Brain microvascular endothelial cell (primary cell): ENCODE measurements around the gene TNRC6C.

Experiments
- DNase-seq: peaks from one replicate; pipeline ENCODE4 v3.0.0-alpha.2; 2020
- H3K27ac ChIP-seq: fragments of 250-450 bp; sonication (Bioruptor Pico); 2 replicates; pipeline ENCODE4 v1.5.1; 2020; ENCODE audit warnings: mild to moderate bottlenecking, moderate library complexity
- H3K27me3 ChIP-seq: fragments of 250-450 bp; sonication (Bioruptor Pico); replicated peaks from 2 replicates; pipeline ENCODE4 v1.5.1; 2020; ENCODE audit warnings: mild to moderate bottlenecking
- H3K36me3 ChIP-seq: fragments of 250-450 bp; sonication (Bioruptor Pico); replicated peaks from 2 replicates; pipeline ENCODE4 v1.5.1; 2020; ENCODE audit warnings: mild to moderate bottlenecking
- H3K4me3 ChIP-seq: 2 replicates; pipeline ENCODE4 v1.5.1; 2011; ENCODE audit warnings: low read depth, mild to moderate bottlenecking, control low read depth, low read length, moderate library complexity
- in situ Hi-C: cut with HindIII; loops from 2 replicates; pipeline ENCODE4 v1.10.0; 2017; ENCODE audit warnings: low sequenced_read_pairs, low pct_ligation_motif_present
- TF ChIP-seq, protein P1 (sequence below): IDR thresholded peaks from 2 replicates; pipeline ENCODE4 v1.5.1; 2011; ENCODE audit warnings: low read depth, mild to moderate bottlenecking, moderate library complexity, low read length, control low read depth, inconsistent platforms; ENCODE audit errors: missing control alignments

TNRC6C gene

DNA sequence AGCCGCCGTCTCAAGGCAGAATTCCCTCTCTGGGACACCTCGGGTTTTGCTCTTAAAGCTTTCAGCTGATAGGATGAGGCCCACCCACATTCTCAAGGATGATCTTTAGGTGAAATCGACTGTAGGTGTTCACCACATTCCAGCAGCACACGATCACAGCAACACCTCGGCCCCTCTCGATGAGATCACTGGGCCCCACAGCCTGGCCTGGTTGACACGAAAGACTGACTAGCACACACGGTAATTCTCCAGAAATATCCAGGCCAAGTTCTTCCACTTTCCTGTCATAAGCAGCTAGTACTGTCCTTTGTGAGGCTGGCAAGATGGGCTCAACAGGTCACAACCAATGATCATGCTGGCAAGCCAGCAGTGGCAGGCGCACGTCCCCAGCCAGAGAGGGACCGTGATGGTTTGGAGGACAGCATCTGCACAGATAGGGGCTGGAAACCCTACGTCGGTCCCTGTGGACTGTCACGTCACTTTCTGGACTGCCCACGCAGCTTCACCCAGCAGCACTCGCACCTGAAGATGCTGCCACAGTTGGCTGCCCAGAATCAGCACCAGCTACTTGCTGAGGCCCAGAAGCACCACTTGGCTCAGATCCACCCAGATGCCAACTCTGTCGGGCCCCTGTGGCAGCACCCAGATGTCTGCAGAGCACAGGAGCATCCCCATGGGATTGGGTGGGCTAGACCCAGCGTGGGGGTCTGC is 152.7 kb downstream of the TNRC6C start:
- TF ChIP-seq, protein P1, sequence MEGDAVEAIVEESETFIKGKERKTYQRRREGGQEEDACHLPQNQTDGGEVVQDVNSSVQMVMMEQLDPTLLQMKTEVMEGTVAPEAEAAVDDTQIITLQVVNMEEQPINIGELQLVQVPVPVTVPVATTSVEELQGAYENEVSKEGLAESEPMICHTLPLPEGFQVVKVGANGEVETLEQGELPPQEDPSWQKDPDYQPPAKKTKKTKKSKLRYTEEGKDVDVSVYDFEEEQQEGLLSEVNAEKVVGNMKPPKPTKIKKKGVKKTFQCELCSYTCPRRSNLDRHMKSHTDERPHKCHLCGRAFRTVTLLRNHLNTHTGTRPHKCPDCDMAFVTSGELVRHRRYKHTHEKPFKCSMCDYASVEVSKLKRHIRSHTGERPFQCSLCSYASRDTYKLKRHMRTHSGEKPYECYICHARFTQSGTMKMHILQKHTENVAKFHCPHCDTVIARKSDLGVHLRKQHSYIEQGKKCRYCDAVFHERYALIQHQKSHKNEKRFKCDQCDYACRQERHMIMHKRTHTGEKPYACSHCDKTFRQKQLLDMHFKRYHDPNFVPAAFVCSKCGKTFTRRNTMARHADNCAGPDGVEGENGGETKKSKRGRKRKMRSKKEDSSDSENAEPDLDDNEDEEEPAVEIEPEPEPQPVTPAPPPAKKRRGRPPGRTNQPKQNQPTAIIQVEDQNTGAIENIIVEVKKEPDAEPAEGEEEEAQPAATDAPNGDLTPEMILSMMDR, result no peak
- no peak overlapping the region for H3K27ac ChIP-seq
- H3K4me3 ChIP-seq, result no peak overlapping the region
- no peaks in the 10 kb centered on the region for H3K27me3 ChIP-seq
- H3K36me3 ChIP-seq, result no peaks in the 10 kb centered on the region
- in situ Hi-C loops, result no loop called here
- no peak for DNase-seq

DNA sequence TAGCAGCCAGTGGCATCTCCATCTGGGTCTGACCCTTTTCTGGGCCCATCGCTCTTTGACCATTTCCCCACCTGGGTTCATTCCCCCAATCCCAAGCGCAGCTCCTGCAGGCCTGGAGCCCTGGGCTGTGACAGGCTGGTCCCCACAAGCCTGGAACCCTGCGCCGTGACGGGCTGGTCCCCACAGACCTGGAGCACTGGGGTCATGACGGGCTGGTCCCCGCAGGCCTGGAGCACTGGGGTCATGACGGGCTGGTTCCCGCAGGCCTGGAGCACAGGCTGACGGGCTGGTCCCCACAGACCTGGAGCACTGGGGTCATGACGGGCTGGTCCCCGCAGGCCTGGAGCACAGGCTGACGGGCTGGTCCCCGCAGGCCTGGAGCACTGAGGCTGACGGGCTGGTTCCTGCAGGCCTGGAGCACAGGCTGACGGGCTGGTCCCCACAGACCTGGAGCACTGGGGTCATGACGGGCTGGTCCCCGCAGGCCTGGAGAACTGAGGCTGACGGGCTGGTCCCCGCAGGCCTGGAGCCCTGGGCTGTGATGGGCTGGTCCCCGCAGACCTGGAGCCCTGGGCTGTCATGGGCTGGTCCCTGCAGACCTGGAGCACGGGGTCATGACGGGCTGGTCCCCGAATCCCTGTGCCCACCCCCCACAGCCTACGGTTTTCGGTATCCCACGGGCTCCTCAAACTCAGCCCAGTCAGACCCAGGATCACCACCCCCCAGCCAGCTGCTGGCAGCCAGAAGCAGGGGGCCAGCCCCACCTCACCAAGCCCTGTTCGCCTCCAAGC is 153.4 kb downstream of the TNRC6C start:
- H3K4me3 ChIP-seq, result no peak overlapping the region
- in situ Hi-C loops, result no loop called here
- TF ChIP-seq, protein P1, result no peak
- no peak overlapping the region for H3K27ac ChIP-seq
- DNase-seq, result no peak
- H3K27me3 ChIP-seq, result no peaks in the 10 kb centered on the region
- H3K36me3 ChIP-seq, result no peaks in the 10 kb centered on the region

DNA sequence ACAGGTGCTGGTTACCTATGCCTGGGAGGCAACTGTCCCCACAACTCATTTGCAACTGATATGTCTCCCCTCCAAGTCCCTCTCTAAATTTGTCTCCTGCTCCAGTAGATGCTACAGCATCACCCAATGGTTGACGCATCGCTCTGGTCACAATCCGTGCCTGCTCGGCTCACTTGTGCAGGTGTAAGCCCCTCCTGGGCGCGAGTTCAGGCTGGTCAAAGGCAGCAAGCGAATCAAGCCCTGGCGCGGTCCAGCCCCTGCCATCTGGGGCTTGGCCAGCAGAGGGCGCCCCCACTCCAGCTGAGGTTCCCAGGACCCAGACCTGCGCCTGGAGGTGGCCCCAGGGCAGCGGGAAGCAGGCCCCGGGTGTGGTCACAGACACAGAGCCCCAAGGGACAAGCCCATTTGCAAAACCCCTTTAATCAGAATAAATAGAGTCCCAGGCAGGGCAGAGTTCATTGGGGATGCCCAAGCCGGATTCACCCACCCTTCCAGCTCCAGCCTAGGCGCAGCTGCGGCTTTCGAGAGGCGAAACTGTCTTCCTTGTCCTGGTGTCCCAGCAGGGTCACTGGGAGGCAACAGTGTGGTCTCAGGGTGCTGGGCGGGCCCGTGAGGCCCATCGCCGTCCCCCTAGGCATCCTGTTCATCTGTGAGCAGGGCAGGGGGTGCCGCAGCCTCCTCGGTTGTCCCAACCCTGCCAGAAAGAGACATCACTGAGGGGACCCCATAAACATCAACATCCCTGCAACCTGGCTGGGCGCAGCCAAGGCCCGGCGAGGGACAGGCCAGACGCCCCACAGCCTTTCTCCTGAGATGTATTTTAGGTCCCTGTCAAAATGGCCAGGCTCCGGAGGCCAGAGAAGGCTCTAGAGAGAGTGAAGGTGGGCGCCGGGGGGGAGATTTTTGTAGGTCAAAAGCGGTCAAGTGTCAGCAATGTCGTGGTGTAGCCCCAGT is 154.3 kb downstream of the TNRC6C start:
- Histone ChIP-seq H3K4me3 (no peak overlapping the region), H3K36me3 (no peaks in the 10 kb centered on the region), H3K27me3 (no peaks in the 10 kb centered on the region), H3K27ac (no peak overlapping the region)
- in situ Hi-C loops, result no loop called here
- TF ChIP-seq, protein P1, result peak; percentile 97
- DNase-seq, result peak; percentile 41

DNA sequence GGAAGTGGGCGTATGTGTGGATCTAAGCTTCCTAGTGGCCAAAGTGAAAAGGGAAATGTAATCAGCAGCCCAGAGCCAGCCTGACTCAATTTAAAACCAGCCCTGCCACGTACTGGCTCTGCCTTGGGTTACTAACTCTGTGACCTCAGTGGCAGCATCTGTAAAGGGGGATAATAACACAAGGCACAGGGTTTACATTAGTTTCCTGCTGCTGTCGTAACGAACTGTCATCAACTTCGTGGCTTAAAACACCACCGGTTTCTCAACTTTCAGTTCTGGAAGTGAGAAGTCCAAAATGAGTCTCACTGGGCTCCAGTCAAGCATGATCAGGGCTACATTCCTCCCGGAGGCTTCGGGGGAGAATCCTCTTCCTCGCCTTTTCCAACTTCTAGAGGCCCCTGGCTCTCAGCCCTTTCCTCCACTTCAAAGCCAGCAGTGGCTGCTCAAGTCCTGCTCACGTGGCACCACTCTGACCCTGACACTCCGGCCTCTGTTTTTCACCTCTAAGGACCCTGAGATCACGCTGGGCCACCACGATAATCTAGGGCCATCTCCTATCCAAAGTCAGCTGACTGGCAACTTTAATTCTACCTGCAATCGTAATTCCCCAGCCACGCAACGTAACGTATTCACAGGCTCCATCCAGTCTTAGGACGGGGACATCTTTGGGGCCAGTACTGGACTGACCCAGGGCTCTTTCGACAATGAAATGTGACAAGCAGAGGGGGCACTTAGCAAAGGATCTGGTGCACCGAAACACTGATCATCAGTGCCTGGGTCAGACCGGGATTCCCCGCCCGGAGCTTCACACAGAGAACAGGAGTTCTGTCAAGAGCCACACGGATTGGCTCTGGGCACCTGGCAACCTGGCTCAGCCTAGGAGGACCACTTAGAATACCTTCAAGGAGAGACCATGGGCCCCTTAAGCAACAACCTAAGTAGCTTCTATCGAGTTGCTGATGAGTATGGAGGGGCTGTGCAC is 155.6 kb downstream of the TNRC6C start:
- Histone ChIP-seq H3K36me3 (no peaks in the 10 kb centered on the region), H3K27me3 (no peaks in the 10 kb centered on the region), H3K27ac (no peak overlapping the region), H3K4me3 (no peak overlapping the region)
- in situ Hi-C loops, result no loop called here
- TF ChIP-seq, protein P1, result no peak
- DNase-seq, result no peak
